ENCODE results near the gene PDE7B.

GRCh38 chr6:136083540-136083939 is 232.0 kb downstream of the PDE7B start:
- no peak for TF ChIP-seq ZNF10 (tag by site-specific recombination; IDR thresholded peaks at IDR 0.05)
- TF ChIP-seq, protein P1, sequence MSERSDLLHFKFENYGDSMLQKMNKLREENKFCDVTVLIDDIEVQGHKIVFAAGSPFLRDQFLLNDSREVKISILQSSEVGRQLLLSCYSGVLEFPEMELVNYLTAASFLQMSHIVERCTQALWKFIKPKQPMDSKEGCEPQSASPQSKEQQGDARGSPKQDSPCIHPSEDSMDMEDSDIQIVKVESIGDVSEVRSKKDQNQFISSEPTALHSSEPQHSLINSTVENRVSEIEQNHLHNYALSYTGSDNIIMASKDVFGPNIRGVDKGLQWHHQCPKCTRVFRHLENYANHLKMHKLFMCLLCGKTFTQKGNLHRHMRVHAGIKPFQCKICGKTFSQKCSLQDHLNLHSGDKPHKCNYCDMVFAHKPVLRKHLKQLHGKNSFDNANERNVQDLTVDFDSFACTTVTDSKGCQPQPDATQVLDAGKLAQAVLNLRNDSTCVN (tag by site-specific recombination; optimal IDR thresholded peaks at IDR 0.05) = no peak
- no peak for TF ChIP-seq CTCF (tag by site-specific recombination; IDR thresholded peaks at IDR 0.05)
- TF ChIP-seq ZNF223 (tag by site-specific recombination; IDR thresholded peaks at IDR 0.05) = no peak
- no peak for TF ChIP-seq TCF7L2 (IDR thresholded peaks at IDR 0.05; ENCODE audit: borderline replicate concordance, low read depth, low read length)
- no peak for TF ChIP-seq ZNF548 (tag by site-specific recombination; IDR thresholded peaks at IDR 0.05)
- TF ChIP-seq ZNF138 (tag by site-specific recombination; IDR thresholded peaks at IDR 0.05; ENCODE audit: borderline replicate concordance) = no peak
- no peak for TF ChIP-seq REST (tag by site-specific recombination; IDR thresholded peaks at IDR 0.05)
- no peak for TF ChIP-seq ZNF561 (tag by site-specific recombination; IDR thresholded peaks at IDR 0.05; ENCODE audit: borderline replicate concordance)

All from HEK293 (cell line).